CD4-positive, alpha-beta T cell treated with Interleukin-4 for 4 hours (primary cell): ENCODE results near the gene SCAPER.
"Not testable (repeated sequence)": the region's sequence is repeated elsewhere in the genome, so short reads cannot be mapped to it uniquely, and the experiment has no call there.

Experiments used
- DNase-seq: peaks from one replicate; pipeline ENCODE4 v3.0.0-alpha.2; 2020

SCAPER gene

DNA sequence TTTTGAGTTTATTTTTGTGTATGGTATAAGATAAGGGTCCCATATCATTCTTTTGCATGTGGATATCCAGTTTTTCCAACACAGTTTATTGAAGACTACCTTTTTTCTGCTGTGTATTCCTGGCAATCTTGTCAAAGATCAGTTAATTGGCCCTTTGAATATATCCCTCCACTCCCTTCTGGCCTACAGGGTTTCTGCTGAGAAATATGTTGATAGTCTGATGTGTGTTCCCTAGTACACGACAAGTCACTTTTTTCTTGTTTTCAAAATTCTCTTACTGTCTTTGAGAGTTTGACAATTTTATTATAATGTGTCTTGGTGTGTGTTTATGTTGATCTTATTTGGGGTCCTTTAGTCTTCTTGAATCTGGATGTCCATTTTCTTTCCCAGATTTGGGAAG is 439.4 kb downstream of the SCAPER start:
- DNase-seq: no peak

DNA sequence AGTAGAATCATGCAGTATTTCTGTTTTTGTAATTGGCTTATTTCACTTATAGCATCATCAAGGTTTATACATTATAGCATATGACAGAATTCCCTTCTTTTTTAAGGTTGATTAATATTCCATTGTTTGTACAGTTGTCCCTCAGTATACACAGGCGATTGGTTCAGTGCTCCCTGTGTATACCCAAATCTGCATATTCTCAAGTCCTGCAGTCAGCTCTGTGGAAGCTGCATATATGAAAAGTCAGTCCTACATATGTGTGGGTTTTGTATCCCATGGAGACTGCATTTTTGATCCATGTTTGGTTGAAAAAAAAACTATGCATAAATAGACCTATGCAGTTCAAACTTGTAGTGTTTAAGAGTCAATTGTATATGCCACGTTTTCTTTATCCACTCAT is 440.9 kb downstream of the SCAPER start:
- no peak for DNase-seq

DNA sequence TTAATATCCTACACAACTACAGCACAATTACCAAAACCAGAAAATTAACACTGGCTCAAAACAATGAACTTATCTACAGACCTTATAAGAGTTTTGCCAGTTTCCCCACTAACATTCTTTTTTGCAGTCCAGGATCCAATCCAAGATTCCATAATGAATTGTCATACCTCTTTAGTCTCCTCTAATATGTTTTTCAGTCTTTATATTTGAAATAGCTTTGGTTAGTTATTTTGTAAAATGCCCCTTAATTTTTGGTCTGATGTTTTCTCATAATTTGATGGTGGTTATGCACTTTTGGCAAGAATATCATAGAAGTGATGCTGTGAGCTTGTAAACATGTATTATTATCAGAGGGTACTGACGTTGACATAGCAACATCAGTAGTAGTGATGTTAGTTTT is 444.3 kb downstream of the SCAPER start:
- no peak for DNase-seq

DNA sequence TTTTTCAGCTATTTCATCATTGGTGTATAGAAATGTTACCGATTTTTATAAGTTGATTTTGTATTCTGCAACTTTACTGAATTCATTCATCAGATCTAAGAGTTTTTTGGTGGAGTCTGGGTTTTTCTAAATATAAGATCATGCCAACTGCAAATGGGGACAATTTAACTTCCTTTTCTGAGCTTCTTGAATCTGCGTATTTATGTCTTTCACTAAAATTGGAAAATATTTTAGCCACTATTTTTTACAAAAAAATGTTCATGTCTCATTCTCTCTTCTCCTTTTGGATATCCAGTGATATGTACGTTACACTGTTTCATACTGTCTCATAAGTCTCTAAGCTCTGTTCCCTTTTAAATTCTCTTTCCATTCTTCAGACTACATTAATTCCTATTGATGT is 444.8 kb downstream of the SCAPER start:
- DNase-seq: no peak

DNA sequence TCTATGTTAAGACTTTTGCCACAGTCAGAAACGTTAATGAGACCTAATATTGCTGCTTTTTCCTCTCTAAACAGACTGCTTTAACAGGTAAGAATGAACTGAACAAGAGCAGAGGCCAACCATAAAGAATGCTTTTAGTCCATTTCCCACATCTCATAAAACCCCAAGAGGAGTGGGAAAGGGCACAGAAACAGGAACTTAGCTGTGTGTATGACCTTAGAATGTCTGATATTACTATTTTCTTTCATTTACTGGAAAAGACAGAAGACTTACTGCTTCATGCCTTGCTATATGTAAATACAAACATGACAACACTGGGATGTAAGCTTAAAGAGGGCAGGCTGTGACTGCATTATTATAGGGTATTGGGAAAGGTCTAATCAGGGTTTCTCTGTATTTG is 453.6 kb downstream of the SCAPER start:
- no peak for DNase-seq

DNA sequence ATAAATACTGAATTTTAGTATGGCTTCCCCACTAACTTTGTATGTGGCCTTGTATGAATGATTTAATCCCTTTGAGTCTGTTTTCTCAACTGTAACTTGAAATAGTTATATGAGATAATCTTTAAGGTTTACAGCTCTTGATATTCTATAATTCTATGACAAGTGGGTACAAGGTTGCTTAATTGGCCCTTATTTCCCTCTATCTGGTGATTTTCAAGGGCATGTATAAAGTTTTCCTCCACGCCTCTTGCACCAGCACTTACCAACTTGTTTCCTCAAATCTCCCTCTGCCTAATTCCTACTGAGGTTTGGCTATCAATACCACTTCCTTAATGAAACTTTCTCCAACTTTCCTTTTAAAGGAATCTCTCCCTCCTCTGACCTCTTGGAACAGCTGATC is 455.7 kb downstream of the SCAPER start:
- DNase-seq: no peak

DNA sequence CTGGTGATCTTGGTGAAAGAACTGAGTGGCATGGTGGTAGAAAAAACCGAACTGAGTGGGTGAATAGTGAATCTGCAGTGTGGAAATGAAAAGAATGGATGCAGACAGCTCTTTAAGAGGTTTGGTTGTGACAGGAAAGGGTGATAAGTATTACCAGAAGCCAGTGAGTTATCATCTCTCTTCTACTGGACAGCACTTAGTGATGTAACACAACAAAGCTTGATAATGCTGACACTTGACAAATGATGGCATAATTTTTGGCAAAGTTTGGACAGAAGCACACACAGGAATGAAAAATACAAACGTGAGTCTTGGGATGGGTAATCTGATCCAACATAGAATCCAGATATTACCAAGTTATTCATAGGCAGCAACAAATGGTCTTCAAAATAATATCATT is 456.4 kb downstream of the SCAPER start:
- no peak for DNase-seq

DNA sequence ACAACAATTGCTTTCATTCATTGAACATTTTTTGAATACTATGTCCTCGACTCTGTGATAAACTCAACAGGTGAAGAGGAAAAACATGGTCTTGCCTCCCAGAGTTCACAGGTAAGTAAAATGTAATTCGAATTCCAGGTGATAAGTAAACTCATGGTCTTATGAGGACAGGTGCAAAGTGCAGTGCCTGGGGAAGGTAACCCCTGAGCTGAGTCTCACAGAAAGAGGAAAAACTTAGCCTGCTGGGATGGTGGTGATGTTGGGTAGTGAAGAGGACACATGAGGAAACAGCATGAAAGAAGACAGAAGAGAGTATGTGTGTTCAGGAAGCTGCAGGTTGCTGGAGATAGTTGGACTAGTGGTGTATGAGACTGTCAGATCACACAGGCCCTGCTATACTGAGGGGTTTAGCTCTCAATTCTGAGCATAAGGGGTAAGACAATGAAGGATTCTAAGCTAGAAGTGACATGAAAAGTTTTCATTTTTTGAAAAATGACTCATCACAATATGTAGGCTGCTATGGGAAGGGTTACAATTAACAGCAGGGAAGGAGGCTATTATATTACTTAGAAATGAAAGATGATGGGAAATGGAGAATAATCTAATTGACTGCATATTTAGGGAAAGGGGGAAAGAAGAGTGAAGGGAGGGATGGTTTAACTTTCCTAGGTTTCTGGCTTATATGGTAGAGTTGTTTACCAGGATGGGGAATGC is 457.3 kb downstream of the SCAPER start:
- no peak for DNase-seq

DNA sequence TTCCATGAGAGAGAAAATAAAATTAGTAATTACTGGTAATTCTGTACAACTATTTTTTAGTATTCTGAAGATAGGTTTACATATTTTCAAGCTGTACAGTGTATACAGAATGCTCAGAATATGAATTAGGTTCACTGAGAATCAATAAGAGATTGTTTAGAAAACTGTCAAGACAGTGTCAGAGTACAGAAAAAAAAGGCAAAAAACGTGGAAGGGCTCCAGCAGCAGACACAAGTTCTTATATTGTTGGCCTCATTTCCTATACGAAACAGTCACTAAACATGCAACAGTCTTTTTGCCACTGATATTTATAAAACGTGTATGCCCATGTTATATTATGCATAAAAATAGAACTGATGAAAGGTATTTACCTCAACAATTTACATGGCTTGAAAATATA is 464.7 kb downstream of the SCAPER start:
- no peak for DNase-seq

DNA sequence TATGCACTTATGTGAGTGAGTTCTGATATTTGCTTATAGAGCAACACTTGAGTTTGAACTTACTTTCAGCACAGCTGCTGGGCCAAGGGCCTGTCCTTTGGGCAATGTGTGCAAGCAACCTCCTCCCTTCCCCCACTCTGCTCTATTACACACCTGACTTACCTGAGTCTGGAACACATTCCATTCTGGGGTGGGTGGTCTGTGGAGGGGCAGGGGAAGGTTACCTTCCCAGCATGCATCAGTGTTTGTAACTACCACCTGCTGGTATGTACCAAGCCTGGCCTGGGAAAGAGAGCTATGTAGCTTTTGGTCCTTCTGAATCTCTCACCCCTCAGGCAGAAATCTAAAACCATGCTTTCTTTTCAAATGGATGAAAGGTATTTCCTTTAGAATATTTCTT is 465.6 kb downstream of the SCAPER start:
- no peak for DNase-seq

DNA sequence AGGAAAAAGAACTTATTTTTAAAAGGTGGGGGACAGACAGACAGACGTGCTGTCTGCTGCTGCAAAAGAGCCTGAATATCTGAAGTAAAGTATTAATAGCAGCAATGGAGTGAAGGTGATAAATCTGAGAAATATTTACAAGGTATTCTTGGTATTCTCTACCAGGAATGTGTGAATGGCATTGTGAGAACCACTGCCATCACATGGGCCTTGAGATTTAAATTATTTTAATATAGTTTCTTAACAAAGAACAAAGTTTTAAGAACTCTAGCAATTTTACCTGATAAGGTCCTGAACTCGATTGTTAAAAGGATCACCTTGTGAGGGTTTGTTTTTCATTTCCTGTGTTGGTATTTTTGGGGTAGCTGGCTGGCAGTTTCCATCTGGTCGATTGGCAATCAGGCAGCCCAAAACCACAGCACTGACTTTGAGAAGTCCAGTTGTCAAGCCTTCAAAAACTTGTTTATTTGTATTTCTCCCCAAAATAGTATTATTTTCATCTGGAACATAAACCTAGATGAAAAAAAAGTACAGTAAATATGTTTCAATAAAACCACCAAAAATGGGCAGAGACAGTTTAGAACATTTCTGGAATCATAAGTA is 471.2 kb downstream of the SCAPER start:
- DNase-seq: no peak

DNA sequence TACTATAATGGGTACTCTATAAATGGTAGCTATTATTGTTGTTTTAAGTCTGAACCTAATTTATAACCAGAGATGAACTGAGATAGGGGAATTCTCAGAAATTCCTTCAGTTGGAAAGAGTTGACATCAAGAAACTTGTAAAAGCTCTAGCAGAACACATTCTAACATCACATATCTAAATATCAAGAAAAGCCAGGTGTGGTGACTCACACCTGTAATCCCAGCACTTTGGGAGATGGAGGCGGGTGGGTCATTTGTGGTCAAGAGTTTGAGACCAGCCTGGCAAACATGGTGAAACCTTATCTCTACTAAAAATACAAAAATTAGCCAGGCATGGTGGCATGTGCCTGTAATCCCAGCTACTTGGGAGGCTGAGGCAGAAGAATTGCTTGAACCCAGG is 472.1 kb downstream of the SCAPER start:
- DNase-seq: not testable (repeated sequence)

DNA sequence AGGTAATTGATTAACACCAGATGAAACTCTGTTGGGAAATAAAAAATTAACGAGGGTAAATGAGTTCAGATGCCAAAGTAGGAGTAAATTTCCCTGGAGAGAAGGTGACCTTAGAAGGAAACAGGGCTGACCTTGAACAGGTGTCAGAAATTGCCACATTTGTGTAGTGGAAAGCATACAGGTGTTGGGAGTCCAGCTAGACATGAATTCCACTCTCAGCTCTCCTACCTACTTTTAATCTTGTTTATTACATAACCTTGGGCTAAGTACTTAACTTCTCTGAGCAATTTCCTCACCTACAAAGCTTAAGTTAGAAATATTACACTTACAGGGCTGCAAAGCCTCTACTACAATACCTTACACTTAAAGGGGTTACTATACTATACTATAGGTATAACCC is 472.5 kb downstream of the SCAPER start:
- no peak for DNase-seq

DNA sequence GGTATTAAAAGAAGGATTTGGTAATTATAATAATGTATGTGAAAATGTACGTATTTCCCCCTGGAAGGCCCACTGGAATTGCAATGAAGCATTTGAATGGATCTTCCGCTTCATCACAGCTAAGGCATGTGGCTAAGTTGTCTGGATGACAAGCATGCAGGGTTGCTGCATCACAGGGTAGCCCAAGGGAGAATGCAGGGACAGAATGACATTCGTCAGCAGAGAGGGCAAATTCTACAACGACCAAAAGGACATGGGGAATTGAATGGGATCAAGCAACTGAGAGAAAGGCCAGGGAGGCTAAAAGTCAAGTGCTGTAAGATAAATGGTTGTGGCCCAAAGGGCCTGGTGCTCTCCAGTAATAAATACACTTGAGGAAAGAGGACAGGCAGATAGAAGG is 473.2 kb downstream of the SCAPER start:
- no peak for DNase-seq

DNA sequence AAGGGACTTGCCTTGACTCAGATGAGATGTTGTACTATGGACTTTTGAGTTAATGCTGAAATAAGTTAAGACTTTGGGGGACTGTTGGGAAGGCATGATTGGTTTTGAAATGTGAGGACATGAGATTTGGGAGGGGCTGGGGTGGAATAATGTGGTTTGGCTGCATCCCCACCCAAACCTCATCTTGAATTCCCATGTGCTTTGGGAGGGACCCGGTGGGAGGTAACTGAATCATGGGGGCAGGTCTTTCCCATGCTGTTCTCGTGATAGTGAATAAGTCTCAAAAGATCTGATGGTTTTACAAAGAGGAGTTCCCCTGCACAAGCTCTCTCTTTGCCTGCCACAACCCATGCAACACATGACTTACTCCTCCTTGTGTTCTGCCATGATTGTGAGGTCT is 474.4 kb downstream of the SCAPER start:
- not testable (repeated sequence) for DNase-seq

DNA sequence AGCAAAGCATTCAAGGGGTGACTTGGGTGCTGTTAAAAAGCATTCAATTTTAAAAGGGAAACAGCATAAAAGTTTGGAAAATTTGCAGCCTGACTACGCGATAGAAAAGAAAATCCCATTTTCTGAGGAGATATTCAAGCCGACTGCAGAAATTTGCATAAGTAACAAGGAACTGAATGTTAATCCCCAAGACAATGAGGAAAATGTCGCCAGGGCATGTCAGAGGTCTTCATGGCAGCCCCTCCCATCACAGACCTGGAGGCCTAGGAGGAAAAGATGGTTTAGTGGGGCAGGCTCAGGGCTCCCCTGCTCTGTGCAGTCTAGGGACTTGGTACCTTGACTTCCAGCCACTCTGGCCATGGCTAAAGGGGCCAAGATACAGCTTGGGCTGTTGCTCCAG is 475.5 kb downstream of the SCAPER start:
- DNase-seq: no peak

DNA sequence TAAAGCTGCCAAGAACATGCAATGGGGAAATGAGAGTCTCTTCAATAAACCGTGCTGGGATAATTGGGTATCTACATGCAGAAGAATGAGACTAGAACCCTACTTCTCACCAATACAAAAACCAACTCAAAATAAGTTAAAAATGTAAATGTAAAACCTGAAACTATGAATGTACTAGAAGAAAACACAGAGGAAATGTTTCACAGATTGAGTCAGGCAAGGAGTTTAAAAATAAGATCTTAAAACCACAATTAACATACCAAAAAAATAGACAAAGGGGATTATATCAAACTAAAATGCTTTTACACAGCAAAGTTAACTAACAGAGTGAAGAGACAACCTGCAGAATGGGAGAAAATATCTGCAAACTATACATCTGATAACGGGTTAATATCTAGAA is 478.2 kb downstream of the SCAPER start:
- no peak for DNase-seq

DNA sequence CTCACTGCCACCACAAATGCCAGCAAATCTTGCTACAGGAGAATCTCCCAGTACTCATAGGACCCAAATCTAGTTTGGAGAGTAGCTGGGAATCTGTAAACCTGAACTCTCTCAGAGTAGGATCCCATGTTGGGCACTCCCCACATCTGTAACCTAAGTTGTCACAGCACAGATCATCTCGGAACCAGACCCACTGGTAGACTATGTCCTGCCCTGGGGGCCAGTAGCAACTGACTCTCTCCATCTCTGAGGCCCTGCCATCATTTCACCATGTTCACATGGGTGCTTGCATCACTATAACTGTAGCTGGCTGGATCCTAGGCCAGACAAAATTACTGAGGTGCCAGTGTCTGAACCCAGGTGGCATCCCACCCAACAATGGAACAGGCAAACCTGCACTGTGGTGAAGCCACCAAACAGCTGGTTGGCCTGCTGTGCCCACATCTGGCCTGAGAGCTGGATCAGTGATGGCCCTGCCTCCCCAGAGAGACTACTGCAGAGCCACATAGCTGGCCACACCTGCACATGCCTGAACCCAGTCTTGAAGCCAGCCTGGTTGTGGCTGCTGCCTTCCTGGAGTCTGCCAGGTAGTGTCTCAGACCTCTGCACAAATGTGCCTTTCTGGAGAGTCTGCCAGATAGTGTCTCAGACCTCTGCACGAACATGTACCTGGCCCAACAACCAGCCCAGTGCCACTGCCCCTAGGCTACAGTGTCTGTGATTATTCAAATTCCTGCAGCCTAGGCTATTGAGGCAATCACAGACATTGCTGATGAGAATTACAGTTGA is 486.6 kb downstream of the SCAPER start:
- DNase-seq: no peak

DNA sequence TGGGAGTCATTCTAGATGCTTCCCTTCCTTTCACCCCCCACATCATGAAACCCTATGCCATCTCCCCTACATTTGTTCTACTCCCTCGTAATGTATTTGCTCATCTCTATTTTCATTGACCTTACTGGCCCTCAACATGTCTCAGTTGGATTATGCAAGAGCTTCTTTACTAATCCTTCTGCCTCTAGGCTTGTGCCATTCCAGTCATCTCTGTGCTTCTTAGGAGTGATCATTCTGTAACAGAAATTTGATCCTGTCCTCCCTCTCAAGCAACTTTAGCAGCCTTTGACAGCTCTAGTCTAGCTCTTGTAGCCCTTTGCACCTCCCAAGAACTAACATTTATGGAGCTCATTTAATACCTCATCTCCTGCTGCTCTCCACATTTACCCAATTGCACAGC is 503.9 kb downstream of the SCAPER start:
- no peak for DNase-seq

DNA sequence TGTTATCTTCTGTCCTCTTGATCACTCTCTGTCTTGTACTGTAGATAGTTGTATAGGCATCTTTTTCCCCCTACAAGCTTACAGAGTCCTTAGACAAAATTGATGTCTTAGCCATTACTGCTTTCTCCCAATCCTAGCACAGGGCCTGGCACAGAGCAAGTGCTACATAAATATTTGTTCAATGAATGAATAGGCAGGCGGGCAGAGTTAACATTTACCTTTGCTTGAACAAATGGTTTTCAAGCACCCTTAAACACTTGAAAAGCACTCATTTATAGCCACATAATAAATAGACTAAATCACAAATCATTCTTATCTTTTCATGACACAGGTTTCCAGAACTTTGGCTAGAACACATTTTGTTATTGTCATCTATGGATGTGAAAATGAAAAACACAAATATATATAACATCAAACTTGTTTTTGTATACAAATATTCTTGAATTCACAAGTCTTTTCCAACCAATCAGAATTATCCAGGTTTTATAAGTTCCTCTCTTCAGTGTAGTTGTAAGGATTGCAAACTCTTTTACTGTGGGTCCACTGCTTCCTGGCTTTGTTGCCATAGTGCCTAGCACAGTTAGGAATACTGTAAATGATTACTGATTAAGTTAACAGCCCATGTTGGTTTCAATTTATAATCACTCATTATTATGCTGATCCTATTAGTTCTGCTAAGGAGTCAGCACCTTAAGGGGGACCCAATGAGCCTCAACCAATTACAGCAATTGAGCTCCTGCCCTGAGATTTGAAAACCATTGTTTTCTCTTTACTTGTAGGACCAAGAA is 506.6 kb downstream of the SCAPER start:
- no peak for DNase-seq

DNA sequence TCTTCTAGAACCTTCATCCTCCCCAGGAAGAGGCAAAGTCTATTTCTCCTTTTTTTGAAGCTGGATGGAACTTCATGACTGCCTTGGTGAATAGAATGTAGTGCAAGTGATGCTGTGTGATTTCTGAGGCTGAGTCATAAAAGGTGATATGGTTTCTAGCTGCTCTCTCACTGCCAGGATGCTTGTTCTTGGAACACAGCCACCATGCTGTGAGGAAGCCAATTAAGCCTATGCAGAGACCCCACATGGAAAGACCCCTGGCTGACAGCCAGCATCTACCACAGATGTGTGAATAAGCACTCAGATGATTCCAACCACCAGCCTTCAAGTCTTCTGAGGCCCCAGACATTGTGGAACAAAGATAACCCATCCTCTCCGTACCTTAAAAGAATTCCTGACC is 511.5 kb downstream of the SCAPER start:
- no peak for DNase-seq

DNA sequence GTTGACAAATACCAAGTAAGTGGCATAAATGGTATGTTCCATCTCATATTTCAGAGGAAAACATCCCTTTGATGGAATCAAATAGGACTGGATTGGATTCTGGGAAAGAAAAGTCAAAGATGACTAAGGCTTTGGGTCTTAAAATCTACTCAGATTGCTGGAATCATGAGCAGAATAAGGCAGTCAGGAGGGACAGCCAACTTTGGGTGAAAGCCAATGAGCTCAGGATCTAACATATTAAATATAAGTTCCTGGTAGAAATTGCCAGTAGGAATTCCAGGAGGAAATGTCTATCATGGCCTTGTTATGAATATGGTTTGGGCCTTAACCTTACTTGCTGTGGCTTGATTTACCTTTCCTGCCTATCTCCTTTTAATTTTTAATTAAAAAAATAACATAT is 513.3 kb downstream of the SCAPER start:
- DNase-seq: no peak

DNA sequence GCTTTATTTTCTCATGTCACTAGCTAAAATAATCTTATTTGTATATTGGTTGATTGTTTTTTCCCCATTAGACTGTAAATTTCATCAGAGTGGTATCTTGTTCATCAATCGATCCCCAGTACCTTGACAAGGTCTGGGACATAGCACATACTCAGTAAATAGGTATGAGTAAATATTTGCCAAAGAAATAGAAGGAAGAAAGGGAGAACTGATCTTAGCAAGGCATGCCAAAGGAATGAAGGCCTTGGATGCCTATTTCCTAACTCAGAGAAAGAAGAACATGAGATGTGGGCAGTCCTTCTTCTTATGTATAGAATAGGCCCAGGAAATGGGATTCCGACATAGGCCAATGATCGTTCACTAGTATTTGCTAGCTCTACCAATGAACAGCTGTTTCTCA is 513.8 kb downstream of the SCAPER start:
- DNase-seq: no peak

DNA sequence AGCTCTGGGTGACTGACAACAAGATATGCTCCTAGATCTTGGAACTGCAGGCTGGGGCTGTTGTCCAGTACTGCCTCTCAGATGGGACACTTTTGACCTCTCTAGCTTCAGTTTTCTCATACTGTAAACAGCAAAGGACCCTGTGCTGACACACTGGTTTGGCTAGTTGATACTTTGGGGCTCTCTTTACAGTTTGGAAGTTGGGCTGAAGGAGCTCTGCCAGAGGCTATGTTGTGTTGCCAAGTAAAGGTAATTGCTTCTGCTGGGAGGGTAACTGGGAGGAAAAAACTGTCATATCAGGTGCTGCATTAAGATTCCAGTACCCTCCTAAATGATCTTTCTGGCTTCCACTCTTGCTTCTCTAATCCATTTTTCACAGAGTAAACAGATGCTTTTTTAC is 514.6 kb downstream of the SCAPER start:
- no peak for DNase-seq
